Measurements from ENCODE around the gene NLRP3.

GRCh38 chr1:247367786-247368422, 48.1 kb upstream of the NLRP3 start:
- TF ChIP-seq MLLT1 (IDR thresholded peaks at IDR 0.05) (no peak), REST (IDR thresholded peaks at IDR 0.05; ENCODE audit: low read depth, low read length) (no peak), POLR2AphosphoS5 (IDR thresholded peaks at IDR 0.05; ENCODE audit: low read length) (no peak), CTCF (IDR thresholded peaks at IDR 0.05 in 2 of 3, conservative IDR thresholded peaks at IDR 0.05 in 1 of 3; ENCODE audit: control insufficient read depth in 2 of 3, extremely low read depth in 1 of 3, insufficient read depth in 1 of 3, low read depth in 3 of 3, low read length in 3 of 3) (no peak), NRF1 (conservative IDR thresholded peaks at IDR 0.05; ENCODE audit: low read depth, low read length) (no peak), YBX1 (IDR thresholded peaks at IDR 0.05) (no peak), POLR2A (IDR thresholded peaks at IDR 0.05; ENCODE audit: low read depth, low read length) (no peak), ZNF24 (IDR thresholded peaks at IDR 0.05) (no peak), KDM1A (IDR thresholded peaks at IDR 0.05; ENCODE audit: borderline replicate concordance) (no peak), JUNB (IDR thresholded peaks at IDR 0.05) (no peak), HDAC2 (IDR thresholded peaks at IDR 0.05) (no peak)
